HG02623 (cell line): Measurements from ENCODE around the gene WDR1.

ENCODE experiments used
- ATAC-seq: cut with Tn5 transposase; IDR thresholded peaks from one replicate; pipeline ENCODE4 v1.9.1; 2021; ENCODE audit warnings: moderate library complexity; ENCODE audit not compliant: unreplicated experiment

The WDR1 gene, protein sequence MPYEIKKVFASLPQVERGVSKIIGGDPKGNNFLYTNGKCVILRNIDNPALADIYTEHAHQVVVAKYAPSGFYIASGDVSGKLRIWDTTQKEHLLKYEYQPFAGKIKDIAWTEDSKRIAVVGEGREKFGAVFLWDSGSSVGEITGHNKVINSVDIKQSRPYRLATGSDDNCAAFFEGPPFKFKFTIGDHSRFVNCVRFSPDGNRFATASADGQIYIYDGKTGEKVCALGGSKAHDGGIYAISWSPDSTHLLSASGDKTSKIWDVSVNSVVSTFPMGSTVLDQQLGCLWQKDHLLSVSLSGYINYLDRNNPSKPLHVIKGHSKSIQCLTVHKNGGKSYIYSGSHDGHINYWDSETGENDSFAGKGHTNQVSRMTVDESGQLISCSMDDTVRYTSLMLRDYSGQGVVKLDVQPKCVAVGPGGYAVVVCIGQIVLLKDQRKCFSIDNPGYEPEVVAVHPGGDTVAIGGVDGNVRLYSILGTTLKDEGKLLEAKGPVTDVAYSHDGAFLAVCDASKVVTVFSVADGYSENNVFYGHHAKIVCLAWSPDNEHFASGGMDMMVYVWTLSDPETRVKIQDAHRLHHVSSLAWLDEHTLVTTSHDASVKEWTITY

DNA sequence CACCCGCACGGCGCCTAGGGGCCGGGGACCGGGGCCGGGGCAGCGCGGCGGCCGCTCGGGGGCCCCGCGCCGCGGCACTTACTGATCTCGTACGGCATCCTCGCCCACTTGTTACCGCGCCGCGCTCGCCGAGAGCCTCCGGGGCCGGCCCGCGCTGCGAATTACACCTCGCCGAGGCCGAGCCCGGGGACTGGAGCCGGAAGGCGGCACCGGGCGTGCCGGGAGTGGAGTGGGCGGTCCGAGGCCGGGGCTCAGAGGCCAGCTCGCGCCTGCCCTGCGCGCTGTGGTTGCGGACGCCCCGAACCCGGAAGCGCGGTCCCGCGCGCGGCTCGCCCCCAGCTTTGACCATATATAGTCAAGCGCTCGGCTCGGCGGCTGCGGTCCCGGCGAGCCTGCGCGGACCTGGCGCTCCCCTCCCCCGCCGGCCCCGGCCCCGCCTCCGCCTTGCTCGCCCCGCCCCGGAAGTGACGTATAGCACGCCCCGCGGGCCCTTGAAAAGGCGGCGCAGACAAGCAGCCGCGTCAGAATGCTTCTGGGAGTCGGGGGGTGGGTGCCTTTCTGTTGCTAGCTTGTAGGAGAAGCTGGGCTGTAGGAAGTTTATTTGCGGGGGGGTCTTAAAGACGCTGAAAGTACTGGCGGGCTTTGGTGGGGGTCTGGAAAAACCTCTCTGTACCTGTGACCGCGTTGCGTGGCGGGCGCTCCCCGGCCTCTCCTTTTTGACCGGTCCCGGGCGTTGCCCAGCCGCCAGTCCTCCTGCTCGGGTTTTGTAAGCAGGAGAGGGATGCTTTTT is at the start of gene WDR1:
Gene WDR1, minus strand, starts transcription at position 231 of the 790 bp plus-strand sequence. Its CDS starts 133 bp downstream, at position 98.
- peak; percentile 82 for ATAC-seq

DNA sequence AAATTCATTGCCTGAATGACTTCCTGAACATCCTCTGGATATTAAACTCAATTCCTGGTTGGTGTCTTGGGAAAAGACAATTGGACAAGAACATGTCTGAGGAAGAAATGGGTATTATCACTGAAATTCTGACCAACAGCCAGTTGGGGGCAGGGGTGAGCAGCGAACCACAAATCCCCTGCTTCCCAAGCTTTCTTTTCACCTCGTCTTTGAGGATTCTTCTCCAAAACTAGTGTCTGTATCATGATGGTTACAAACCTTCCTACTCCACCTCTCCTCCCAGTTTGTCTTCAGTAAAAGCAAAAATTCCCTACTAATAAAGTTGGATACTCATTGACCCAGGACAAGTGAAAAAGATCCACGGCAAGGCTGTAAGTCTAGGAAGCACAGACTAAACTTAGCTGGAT is 48.3 kb upstream of the WDR1 start:
- ATAC-seq, result no peak

DNA sequence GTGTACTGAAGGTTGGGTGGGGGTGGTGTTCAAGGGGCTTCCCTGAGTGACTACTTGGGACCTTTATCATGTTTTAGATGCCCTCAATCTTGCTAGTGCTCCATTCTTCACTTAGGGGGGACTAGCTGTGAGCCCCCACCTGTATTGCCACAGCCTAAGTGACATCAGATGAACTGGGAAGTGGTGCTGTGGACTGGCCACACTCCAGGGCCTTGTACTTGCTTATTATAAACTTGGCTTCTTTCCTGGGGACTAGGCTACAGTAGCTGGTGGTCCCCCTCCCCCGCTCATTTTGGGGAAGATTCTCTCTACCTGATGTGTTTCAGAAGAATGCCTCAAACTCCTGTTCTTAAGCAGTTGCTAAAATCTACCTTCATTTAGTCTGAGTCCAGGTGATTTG is 46.7 kb upstream of the WDR1 start:
- no peak for ATAC-seq

DNA sequence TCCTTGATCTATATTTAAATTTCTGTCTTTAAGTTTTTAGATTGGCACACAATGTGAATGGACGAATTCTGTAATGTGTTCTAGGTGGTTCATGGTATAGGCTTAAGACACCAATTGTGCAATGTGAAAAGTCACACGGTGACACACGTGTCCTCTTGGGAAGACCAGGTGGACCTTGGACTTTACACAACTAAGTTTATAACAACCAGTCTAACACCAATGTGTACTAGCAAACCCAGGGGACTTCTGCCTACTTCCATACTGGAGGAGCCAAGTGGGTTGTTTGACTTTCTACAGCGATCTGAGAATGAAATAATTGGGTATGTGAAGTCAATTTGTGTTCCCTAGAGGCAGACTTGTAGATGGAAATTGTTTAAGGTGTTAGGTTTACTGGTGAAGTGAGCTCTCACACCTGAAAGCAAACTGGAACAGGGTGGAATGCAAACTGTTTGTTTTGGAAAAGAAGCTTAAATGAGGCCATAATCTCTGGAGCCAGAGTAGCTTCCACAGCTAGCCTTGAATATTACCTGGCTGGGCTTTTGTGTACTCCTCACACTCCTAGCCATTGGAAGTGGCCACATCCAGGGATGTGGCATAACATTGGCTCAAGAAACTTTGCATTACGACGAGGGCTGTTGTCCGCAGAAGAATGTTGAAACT is 45.9 kb upstream of the WDR1 start:
- no peak for ATAC-seq

DNA sequence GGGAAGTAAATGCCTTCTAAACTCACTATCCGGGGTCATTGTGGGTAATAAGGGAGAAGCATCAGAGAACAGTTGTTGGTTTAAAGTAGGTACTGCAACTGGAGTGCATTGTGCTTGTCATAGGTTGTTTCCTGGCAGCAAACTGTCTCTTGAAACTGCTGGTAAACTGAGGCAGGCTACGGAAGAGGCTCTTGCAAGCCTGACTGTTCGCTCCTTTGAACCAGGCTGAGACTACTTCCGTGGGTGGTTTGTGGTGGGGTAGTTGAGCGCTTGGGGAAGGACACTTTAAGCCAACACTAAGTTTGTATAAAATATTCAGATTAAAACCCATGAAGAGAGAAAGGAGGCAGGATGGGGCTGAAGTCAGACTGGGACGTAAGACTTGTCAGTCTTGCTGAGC is 45.2 kb upstream of the WDR1 start:
- ATAC-seq, result no peak

DNA sequence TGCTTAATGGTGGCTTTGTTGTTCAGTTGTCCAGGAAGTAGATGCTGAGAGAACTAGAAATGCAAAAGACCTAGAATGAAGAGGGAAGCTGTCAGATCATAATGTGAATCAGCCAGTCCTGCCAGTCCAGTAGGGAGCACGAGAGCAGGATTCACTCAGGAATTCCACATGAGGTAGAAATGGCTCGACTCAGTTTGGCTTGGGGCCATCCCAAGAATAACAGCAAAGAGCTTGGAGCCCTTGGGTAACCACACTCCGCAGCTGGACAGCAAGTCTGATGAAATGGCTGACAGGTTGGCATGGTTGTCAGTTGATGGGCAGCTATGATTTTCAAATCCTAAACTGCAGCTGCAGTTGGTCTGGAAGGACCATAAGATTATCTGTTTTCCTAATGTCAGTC is 44.5 kb upstream of the WDR1 start:
- ATAC-seq, result no peak

DNA sequence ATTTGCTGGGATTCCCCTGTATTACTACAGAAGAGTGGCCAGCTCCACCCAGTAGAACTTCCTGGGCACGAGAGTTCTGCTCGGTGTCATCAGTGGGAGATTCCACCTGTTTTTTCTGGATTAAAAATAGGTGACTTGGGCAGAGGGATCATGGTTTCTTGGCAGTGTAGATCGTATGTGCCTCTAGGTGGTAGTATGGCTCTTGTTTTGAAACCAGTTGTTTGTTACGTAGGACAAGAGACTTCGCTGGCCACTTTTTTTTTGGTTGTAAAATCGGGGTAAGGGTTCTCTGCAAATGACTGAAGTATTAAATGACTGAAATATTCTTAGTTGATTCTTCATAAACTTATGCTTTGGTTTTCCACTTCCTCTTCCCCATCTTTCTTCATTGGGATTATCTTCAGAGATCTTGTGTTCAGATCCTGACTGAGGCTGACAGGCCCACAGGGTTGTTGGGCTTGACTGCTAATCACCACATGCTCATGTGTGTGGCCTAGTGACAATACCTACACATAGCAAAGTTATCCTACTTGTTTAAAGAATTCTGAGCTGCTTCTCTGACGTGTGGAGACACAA is 43.8 kb upstream of the WDR1 start:
- no peak for ATAC-seq

DNA sequence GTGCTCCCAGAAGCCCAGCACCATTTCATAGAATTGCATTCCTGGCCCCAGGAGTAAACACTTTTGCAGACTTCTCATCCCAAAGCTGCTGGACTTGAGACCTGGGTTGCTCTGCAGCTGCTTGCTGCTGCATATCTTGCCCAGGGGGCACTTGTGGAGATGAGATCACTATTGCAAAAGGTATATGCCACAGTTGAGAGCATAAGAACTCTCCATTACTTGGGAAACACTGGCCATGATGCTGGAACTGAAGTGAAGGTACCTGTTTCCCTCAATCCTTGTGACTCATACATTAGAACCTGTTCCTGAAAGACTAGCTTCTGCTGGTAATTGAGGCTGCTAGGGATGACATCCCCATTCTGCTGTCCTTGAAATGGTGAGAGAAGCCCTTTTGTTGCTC is 43.1 kb upstream of the WDR1 start:
- no peak for ATAC-seq

DNA sequence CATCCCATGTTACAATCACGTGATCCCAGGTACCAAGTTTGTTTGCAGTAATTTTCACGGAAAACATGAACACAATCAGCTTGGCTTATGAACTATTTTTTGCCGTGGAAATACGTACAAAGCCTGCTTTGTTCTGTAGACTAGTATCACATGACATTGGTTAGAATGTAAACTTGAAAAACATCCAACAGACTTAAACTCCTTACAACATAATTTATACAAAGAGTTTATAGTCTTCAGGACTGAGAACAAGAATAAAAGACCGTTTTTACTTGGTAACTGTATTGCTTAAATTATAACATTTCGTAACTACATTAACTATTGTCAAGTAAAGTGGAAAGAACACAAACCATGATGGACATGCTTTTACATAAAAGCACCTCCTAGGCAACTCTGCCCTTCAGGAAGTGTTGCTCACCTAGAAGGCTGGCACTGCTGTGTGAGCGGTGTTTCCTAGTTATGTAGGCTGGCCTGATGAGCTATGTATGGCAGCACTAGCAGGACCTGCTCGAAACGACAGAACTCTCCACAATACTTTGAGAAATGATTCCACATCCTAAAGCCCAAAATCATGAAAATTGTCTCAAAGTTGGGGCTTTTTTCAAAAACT is 41.8 kb upstream of the WDR1 start:
- ATAC-seq, result no peak

DNA sequence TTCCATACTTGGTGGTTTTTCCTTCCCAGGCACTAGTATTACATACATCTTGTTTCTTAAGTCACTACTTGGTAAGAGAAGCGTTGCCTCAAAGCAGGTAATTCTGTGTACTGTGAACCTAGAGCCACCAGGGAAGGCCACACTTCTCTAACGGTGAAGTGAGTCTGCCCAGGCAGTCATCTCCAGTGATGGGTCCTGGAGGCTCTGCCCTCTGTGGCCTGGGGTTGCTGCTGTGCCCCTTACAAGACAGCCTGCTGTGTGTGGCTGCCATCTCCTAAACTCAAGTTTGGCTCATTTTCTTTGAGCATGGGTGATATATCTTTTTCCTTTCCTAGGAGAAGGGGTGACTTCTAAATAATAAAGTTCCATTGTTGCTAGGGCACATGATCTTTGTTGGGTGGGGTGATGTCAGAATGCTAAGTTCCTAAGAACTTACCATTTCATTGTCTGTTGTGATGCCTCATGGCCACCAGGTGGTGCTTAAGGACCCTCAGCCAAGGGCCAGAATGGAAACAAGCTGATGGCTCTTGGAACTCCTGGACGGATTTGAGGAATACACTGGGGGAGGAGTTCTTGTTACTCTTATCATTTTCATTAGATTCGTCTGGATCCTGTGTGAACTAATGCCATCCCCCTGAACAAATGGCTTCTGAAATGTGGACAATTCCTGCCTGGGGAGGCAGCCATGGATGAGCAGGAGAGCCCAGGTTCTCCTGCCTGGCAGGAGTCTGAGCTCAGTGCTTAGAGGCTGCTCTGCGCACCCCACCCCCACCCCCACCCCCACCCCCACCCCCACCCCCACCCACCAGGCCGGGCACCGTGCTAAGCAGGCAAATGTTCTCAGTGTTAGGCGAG is 41.1 kb upstream of the WDR1 start:
- ATAC-seq, result peak; percentile 69

DNA sequence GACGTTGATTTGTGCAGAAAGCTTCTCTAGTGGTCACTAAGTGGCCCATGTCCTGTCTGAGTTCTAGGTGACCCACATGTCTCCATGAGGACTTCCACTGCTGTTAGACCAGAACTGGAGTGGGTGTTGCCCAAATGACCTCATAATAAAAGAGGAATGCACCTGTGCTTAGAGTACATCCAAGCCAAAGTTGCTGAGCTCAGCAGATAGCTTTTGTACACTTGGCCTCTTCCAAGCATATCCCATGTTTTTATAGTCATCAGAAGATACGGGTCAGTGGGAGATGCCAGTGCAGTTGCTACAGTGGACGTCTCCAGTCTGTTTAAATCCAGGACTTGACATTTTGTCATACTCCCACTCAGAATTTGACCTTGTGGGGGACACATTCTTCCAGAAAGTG is 37.6 kb upstream of the WDR1 start:
- ATAC-seq, result no peak

DNA sequence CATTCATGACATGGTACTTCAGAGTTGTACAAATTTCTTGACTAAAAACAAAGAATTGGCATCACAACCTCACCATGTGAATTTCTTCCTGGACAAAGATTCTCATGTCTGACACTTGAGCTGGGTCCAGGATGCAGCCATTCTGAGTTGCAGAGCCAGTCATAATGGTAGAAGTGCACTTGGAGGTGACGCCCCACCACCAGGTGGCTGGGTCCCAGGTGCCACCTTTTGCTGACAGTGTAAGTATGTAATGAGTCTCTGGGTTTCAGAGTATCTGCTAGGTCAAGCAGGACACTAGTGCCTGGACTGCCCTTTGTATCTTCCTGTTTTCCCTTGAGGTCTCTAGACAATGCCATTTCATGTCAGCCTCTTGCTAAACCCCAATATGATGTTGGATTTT is 36.6 kb upstream of the WDR1 start:
- ATAC-seq, result no peak

DNA sequence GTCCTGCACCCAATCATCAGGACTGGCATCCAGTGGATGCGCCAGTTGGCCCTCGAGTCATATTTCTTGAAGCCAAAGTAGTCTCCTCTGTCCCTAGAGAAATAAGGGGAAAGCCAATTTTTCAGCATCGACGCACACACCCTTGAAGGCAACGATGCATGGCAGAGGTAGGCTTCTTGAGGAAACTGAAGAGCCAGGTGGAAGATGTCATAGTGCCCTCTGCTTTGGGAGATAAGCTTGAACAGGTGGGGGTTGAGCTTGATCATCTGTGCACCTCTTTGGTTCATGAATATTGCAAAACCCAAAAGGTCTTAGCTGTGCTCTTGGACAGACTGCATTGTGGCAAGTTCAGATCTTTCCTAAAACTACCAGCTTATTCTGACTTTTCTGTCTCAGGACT is 34.6 kb upstream of the WDR1 start:
- ATAC-seq, result peak; percentile 69

DNA sequence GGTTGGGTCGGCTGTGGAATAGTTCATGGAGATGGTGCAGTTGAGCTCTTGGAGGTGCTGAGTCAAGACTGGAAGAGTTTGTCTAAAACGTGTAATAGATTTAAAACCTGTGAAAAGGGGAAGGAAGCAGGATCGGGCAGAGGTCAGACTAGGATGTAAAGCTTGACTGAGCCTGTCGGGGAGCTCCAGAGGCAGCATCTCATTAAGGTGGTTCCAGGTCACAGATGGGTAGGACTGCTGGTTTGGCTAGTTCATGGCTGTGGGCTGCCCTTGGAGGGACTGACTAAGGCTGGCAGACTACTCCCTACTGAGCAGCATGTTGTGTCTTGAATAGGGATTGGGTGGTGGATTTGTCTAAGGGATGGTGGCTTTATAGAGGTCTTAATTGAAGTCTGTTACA is 28.4 kb upstream of the WDR1 start:
- no peak for ATAC-seq

DNA sequence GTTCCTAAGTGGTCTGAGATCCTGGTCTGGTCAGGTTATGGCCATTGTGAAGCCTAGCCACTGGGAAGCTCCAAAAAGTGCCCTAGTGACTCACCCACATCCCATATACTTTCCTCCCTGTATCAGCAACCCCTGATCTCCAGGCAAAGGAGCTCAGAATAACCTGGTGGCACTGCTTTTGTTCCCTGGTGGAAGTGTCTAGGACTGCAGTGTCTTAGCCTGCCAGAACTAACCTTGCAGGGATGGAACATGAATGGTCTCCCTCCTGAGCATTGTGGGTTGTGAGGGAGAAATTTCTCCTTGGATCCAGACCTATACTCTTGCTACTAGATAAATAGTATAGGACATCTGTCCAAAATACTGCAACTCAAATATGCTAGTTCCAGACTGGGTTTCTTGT is 27.9 kb upstream of the WDR1 start:
- no peak for ATAC-seq

DNA sequence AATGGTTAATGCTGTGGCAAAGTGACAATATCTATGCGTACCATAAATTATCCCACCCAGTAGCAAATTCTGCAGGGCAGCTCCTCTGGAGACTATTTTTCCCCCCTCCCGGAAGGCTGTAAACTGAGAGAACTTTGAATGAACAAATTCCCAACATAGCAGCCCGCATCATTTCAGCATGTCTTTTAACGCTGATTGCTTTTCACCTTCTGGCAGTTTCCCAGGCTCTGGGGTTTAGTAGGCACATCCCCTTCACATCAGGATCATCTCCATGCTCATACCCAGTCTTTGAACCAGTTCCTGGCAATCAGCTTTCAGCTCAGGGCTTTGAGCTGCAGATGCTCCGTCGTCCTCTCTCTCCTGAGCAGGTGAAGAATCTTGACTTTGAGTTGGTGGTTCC is 26.6 kb upstream of the WDR1 start:
- ATAC-seq, result no peak

DNA sequence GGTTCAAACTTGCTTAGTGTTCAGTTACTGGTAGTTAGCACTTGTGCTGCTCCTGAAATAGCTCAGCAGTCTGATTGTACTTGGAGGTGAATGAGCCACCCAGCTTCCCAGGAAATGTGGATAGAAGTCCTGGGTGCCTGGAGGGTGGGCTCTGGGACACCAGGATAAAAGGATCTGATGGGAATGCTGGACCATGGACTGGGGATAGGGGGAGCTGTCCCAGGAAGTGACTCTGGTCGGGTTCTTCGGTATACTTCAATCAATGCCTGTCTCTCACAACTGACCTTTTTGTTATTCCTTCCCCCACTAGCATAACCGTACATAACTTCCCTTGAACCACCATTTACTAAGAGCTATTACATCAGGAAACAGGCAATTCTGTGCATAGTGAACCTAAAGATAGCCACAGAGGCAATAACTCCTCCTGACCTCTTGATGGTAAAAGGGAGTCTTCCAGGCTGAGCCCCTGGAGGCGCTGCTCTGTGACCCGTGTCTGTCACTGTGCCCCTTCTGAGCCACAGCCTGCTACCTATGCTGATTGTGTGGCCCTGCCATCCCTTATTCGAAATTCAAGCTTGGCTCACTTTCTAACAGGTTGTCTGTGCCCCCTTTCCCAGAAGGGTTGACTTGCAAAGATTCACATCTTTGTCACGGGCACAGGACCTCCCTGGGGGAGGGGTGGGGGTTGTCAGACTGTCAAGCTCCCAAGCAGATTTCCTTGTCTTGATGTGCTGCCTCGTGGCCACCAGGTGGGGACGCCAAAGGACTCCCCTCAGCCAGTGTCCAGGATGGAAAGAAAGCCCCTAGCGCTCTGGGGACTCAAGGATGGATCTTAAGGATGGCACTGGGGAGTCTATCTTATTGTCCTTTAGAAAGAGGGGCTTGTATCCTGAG is 24.5 kb upstream of the WDR1 start:
- ATAC-seq, result no peak

DNA sequence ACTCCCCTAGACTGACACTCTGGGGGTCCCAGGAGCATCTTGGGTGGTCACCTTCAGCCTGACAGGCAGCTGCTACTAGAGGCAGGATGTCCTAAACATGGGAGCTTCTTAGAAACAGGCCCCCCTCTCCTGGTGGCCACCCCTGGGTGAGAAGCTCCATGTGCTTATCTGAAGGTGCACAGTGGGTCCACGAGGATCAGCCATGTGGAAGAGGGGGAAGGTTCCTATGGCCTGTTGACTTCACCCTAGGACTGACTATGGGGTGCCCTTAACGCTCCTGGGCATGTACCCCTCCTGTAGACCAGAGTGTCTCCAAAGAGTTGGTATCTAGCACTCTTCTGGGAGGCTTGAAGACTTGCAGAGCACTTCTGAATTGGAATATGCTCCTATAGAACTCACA is 22.9 kb upstream of the WDR1 start:
- no peak for ATAC-seq

DNA sequence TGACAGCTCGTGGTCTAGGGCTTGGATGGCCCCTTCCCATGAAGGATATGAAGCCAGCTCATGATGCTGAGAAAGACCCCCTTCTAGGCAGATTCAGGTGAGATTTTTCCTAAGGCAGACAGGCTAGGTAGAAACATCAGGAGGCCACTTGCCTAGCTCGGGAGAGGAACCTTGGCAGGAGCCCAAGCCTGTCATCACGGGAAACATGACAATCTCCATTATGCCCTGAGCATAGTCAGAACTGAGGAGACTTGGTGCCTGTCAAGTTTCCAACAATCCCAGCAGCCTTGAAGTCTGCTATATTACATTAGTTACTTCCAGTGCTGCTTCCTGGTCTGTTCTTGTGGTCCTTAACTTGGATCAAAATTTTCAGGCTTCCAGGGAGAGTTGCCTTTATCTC is 18.7 kb upstream of the WDR1 start:
- no peak for ATAC-seq
